ENCODE data around the gene DEFB123.

Gene DEFB123

GRCh38 chr20:31474097-31474436 is 33.6 kb downstream of the DEFB123 start:
- DNase-seq (ENCODE audit: low spot score), result no peak

- peak; percentile 29 for DNase-seq (ENCODE audit: low spot score)
Measured at GRCh38 chr20:31474758-31475427, 34.5 kb downstream of the DEFB123 start, which contains the start of the genes DEFB124 and REM1. DEFB124 (minus strand) TSS chr20:31475127; CDS start chr20:31473013, 2,114 bp downstream. REM1 (plus strand) TSS chr20:31475288; CDS start chr20:31476446, 1,158 bp downstream.

GRCh38 chr20:31475472-31476293 is 35.3 kb downstream of the DEFB123 start:
- DNase-seq (ENCODE audit: low spot score), result peak; percentile 29

GRCh38 chr20:31476294-31476585 is 35.8 kb downstream of the DEFB123 start:
- DNase-seq (ENCODE audit: low spot score), result no peak

GRCh38 chr20:31476643-31477215 is 36.3 kb downstream of the DEFB123 start:
- DNase-seq (ENCODE audit: low spot score), result no peak

GRCh38 chr20:31484001-31484400 is 43.6 kb downstream of the DEFB123 start:
- peak; percentile 83 for DNase-seq (ENCODE audit: low spot score)

GRCh38 chr20:31485450-31486339 is 45.3 kb downstream of the DEFB123 start:
- DNase-seq (ENCODE audit: low spot score), result peak; percentile 82

- DNase-seq (ENCODE audit: low spot score), result no peak
Measured at GRCh38 chr20:31488115-31488514, 47.7 kb downstream of the DEFB123 start.

GRCh38 chr20:31489152-31489551 is 48.7 kb downstream of the DEFB123 start:
- no peak for DNase-seq (ENCODE audit: low spot score)

GRCh38 chr20:31490752-31491151 is 50.3 kb downstream of the DEFB123 start:
- DNase-seq (ENCODE audit: low spot score), result no peak

- peak; percentile 66 for DNase-seq (ENCODE audit: low spot score)
Measured at GRCh38 chr20:31494131-31494530, 53.7 kb downstream of the DEFB123 start.

GRCh38 chr20:31496761-31497295 is 56.4 kb downstream of the DEFB123 start:
- peak; percentile 56 for DNase-seq (ENCODE audit: low spot score)

GRCh38 chr20:31497838-31498540 is 57.6 kb downstream of the DEFB123 start:
- DNase-seq (ENCODE audit: low spot score), result peak; percentile 58
